HepG2 (cell line): ENCODE measurements around the gene LSM12. TPM values are rescaled to one million over a fixed set of nuclear protein-coding genes. Genes with fewer than 3 reads are reported as not detected.

Experiments used
- AKNA ChIP-seq: sonication (generic); formaldehyde crosslinking; IDR thresholded peaks from 2 replicates; pipeline ENCODE4 v1.4.0; 2020; ENCODE audit warnings: missing genetic modification reagents, borderline replicate concordance
- ARID4A ChIP-seq: sonication (generic); formaldehyde crosslinking; IDR thresholded peaks from 2 replicates; pipeline ENCODE4 v1.5.0; 2020; ENCODE audit warnings: mild to moderate bottlenecking, missing genetic modification reagents, borderline replicate concordance
- EEA1 ChIP-seq: sonication (generic); formaldehyde crosslinking; IDR thresholded peaks from 2 replicates; pipeline ENCODE4 v1.5.1; 2020; ENCODE audit warnings: mild to moderate bottlenecking, missing genetic modification reagents, borderline replicate concordance
- ELF1 ChIP-seq: sonication (generic); formaldehyde crosslinking; IDR thresholded peaks from 2 replicates; pipeline ENCODE4 v1.4.0; 2020; ENCODE audit warnings: missing genetic modification reagents
- FOXK2 ChIP-seq: fragments of 450-650 bp; IDR thresholded peaks from 2 replicates; pipeline ENCODE4 v1.6.1; 2016
- HDAC2 ChIP-seq: sonication (generic); formaldehyde crosslinking; IDR thresholded peaks from 2 replicates; pipeline ENCODE4 v1.4.0; 2020; ENCODE audit warnings: missing genetic modification reagents
- JUN ChIP-seq: sonication (generic); formaldehyde crosslinking; IDR thresholded peaks from 2 replicates; pipeline ENCODE4 v1.4.0; 2020; ENCODE audit warnings: mild to moderate bottlenecking, missing genetic modification reagents
- KDM3A ChIP-seq: IDR thresholded peaks from 2 replicates; pipeline ENCODE4 v1.6.1; 2018; ENCODE audit warnings: low read depth, missing compliant biosample characterization
- NFKBIZ ChIP-seq: IDR thresholded peaks from 2 replicates; pipeline ENCODE4 v1.6.1; 2018; ENCODE audit warnings: missing genetic modification reagents, missing compliant biosample characterization
- PTBP1 ChIP-seq: fragments of 200-400 bp; formaldehyde crosslinking; IDR thresholded peaks from 2 replicates; pipeline ENCODE4 v1.6.1; 2018; ENCODE audit warnings: low read length, low read depth; ENCODE audit not compliant: poor library complexity, severe bottlenecking
- STAT5B ChIP-seq: sonication (generic); formaldehyde crosslinking; IDR thresholded peaks from 2 replicates; pipeline ENCODE4 v1.4.0; 2020; ENCODE audit warnings: missing genetic modification reagents
- ZBTB34 ChIP-seq: sonication (generic); formaldehyde crosslinking; IDR thresholded peaks from 2 replicates; pipeline ENCODE4 v1.8.0; 2022; ENCODE audit warnings: mild to moderate bottlenecking, missing genetic modification reagents
- ZNF296 ChIP-seq: sonication (generic); formaldehyde crosslinking; conservative IDR thresholded peaks from 2 replicates; pipeline ENCODE4 v1.5.0; 2020; ENCODE audit warnings: mild to moderate bottlenecking, missing genetic modification reagents
- ZNF317 ChIP-seq: sonication (generic); formaldehyde crosslinking; IDR thresholded peaks from 2 replicates; pipeline ENCODE4 v1.5.0; 2020; ENCODE audit warnings: mild to moderate bottlenecking, missing genetic modification reagents
- ZNF367 ChIP-seq: sonication (generic); formaldehyde crosslinking; IDR thresholded peaks from 2 replicates; pipeline ENCODE4 v1.4.0; 2020; ENCODE audit warnings: missing genetic modification reagents, borderline replicate concordance
- ZNF607 ChIP-seq: sonication (generic); formaldehyde crosslinking; IDR thresholded peaks from 2 replicates; pipeline ENCODE4 v1.5.1; 2020; ENCODE audit warnings: missing genetic modification reagents, mild to moderate bottlenecking, borderline replicate concordance
- ZNF839 ChIP-seq: sonication (generic); formaldehyde crosslinking; IDR thresholded peaks from 2 replicates; pipeline ENCODE4 v1.4.0; 2020; ENCODE audit warnings: missing genetic modification reagents, mild to moderate bottlenecking, borderline replicate concordance
- polyA plus RNA-seq, 8 experiments: library from polyadenylated mRNA; depleted of rRNA in 3 of 8; stranded (reverse) in 7 of 8; unstranded in 1 of 8; fragments of >200 nt; fragmentation: Illumina TruSeq in 4 of 8; extraction: Trizol in 4 of 8; gene quantifications; 2 replicates each; pipeline versions ENCODE4 v1.2.1 to v1.2.3, GENCODE V29; 2011 to 2016; ENCODE audit warnings: low read depth in 4 of 8, missing spikeins in 1 of 8, mixed read lengths in 1 of 8; ENCODE audit not compliant: insufficient read depth in 1 of 8
- total RNA-seq, 5 experiments: library from RNA; depleted of rRNA; stranded (reverse); fragments of >200 nt; fragmentation: Illumina TruSeq; extraction: Trizol; gene quantifications; 2 replicates each; pipeline ENCODE4 v1.2.3, GENCODE V29; 2016; ENCODE audit warnings: low read depth in 1 of 5
- TF ChIP-seq, protein P1 (sequence below): sonication (generic); formaldehyde crosslinking; IDR thresholded peaks from 2 replicates; pipeline ENCODE4 v1.4.0; 2020; ENCODE audit warnings: missing genetic modification reagents

The LSM12 gene
- total and polyA plus RNA-seq, 2 of the 13 experiments (the other 11 are each of a cell fraction or from before 2014, with no cell fraction given), result 52.8 to 55.7 TPM

DNA sequence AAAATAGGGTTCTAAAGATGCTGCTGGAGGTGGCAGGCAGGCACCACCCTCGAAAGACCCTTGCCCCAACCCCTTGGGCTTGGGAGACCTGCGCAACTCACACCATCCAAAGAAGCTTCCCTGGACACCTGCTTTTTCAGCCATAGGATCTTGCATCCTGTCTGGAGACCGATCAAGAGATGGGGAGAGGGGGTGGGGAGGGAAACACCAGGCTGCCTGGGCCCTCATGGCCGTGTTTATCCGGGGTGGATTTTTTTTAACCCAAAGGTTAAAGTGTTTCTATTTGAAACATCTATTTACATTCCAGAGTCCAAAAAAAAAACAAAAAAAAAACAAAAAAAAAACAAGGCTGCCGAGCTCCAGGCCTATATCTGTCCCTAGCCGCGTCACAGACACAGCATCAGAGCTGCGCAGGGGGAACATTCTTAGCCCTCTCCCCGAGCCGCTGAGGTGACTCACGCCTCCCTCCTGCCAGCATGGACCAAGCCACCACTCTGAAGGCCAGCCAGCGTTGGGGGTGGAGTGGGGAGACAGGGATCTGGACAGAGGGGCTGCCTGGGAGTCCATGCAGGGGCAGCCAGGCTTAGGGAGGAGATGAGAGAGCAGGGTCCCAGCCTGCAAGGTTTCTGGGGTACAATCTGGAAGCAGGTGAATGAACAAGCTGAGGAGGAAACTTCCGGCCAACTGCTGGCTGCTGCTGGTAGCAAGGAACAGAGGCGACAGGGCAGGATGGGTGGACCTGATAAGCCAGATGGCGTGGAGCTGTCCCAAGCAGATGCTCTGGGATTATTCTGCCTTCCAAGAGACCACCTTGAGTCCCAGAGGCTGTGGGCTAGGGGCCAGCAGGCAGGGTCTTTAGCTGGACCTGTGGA is 42.2 kb upstream of the LSM12 start (continued):
- TF ChIP-seq AKNA (no peak), ZNF296 (CRISPR knock-in tag) (no peak), EEA1 (CRISPR knock-in tag) (0 out of 2 replicates have a peak, but pooled peaks have one; percentile 16), NFKBIZ (CRISPR knock-in tag) (peak; percentile 60; the same call in 1 of the 2 replicates), FOXK2 (peak; percentile 96), STAT5B (no peak), ZNF607 (CRISPR knock-in tag) (no peak), ZNF317 (CRISPR knock-in tag) (peak; percentile 66; the same call in 1 of the 2 replicates), ELF1 (CRISPR knock-in tag) (peak; percentile 48; the same call in 1 of the 2 replicates), JUN (CRISPR knock-in tag) (peak; percentile 95), KDM3A (CRISPR knock-in tag) (peak; percentile 80; the same call in 1 of the 2 replicates), ZNF839 (CRISPR knock-in tag) (no peak), ARID4A (CRISPR knock-in tag) (peak; percentile 80; the same call in 1 of the 2 replicates), ZNF367 (CRISPR knock-in tag) (no peak), PTBP1 (peak; percentile 89), HDAC2 (CRISPR knock-in tag) (peak; percentile 88), ZBTB34 (CRISPR knock-in tag) (no peak)
- TF ChIP-seq, protein P1, sequence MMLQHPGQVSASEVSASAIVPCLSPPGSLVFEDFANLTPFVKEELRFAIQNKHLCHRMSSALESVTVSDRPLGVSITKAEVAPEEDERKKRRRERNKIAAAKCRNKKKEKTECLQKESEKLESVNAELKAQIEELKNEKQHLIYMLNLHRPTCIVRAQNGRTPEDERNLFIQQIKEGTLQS (CRISPR knock-in tag), result peak; percentile 85
